KOPT-K1 (cell line): ENCODE results near the gene KRTDAP.

Experiments used
- H3K27ac ChIP-seq: fragments of 200-600 bp; sonication (generic); 2 replicates; pipeline ENCODE4 v1.5.1; 2016; ENCODE audit warnings: antibody characterized with exemption, mild to moderate bottlenecking, low read depth, low read length; ENCODE audit not compliant: poor library complexity, severe bottlenecking
- H3K36me3 ChIP-seq: fragments of 200-600 bp; sonication (generic); 2 replicates; pipeline ENCODE4 v1.5.1; 2017; ENCODE audit warnings: antibody characterized with exemption, mild to moderate bottlenecking, low read length, moderate library complexity; ENCODE audit not compliant: insufficient read depth
- H3K9me3 ChIP-seq: fragments of 200-600 bp; sonication (generic); 2 replicates; pipeline ENCODE4 v1.5.1; 2017; ENCODE audit warnings: antibody characterized with exemption, low read length, mild to moderate bottlenecking; ENCODE audit not compliant: insufficient read depth, poor library complexity, severe bottlenecking

The KRTDAP gene

DNA sequence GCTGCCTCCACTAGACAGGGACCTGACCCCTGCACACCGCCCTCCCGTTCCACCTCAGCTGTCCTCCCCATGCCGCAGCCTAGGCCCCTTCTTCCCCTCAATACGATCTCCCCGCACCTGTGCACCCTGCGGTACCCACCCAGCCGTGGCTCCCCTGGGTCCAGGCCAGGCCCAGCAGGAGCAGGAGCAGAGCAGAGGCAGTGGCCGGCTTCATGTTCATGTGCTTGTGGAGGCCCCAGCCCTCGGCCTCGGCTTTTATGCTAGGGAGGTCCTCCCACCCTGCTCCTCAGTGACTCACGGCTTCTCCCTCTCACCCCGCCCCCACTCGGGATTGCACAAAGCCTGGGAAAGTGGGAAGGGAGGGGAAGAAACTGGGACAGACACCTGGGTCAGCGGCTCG, 11.4 kb upstream of the KRTDAP start:
- Histone ChIP-seq H3K9me3 (no peaks in the 10 kb centered on the region), H3K27ac (no peak overlapping the region), H3K36me3 (no peaks in the 10 kb centered on the region)

DNA sequence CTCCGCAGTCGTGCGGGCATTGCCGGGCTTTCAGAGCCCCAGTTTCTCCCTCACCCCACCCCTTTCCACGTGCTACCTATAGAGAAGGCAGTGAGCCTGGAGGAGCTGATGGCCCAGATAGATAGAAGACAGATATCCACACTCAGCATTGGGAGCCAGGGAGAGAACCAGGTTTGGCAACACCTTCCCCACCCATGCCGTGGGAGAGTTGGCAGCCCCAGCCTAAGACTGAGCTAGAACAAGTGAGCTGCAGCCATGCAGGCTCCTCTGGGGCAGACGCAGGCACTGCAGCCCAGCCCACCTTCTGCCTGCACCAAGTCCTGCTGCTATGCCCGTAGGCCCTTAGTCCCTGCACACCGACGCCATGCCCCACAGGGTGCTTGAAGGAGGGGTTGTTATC, 10.3 kb upstream of the KRTDAP start:
- Histone ChIP-seq H3K36me3 (no peaks in the 10 kb centered on the region), H3K9me3 (no peaks in the 10 kb centered on the region), H3K27ac (no peak overlapping the region)

DNA sequence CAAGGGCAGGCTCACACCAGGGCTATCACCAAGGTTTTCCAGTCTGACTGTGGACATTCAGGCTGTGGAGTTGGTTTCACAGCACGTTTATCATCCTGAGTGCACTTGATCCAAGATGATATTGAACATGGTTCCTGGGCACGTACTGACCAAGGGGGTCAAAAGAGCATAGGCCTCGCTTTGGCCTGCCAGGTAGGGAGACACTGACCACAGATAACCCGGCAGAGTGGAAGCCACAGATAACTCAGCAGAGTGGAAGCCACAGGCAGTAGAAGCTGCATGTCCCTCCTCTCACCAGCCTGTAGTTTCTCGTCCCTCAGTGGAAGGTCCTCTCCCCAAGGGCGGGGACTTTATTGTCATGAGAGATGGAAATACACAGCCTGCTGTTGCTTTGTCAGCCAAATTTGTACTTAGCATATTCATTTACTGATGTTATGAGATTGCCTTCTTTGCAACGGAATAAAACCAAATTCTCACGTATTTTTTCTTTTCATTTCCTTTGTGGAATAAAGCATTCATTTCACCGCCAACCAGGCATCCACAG, 8.8 kb upstream of the KRTDAP start:
- no peak overlapping the region for H3K27ac ChIP-seq
- H3K36me3 ChIP-seq = no peaks in the 10 kb centered on the region
- H3K9me3 ChIP-seq = no peaks in the 10 kb centered on the region

DNA sequence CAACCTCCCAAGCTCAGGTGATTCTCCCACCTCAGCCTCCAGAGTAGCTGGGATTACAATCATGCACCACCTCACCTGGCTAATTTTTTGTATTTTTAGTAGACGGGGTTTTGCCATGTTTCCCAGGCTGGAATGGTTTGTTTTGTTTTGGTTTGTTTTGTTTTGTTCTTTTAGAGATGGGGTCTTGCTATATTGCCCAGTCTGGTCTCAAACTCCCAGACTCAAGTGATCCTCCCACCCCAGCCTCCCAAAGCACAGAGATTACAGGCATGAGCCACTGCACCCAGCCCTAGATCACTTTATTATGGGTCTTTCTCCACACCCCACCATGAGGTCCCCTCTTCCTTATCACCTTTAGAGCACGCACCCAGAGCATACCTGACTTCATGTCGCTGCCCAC, 8.0 kb upstream of the KRTDAP start:
- H3K9me3 ChIP-seq = no peaks in the 10 kb centered on the region
- H3K36me3 ChIP-seq = no peaks in the 10 kb centered on the region

DNA sequence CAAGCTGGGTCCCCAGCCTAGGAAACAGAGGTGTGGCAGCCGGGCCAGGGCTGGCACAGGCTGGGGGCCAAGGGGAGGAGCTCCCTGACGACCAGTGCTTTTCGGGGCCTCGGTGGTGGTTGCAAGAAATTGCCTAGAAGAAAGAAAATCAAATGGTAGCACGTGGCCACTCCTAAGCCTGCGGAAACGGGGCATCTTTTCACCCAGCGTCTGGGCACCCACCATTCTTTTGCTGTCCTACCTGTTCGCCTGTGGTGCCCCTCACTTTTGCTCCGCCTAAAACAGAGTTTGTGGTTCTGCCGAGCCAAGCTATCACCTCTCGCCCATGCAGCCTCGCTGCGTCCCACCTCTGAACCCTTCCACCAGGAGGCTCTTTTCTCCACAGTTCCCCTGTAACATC, 7.1 kb upstream of the KRTDAP start:
- Histone ChIP-seq H3K27ac (no peak overlapping the region), H3K9me3 (no peaks in the 10 kb centered on the region), H3K36me3 (no peaks in the 10 kb centered on the region)

More for the DNA sequence above, 8.0 kb upstream of the KRTDAP start:
- H3K27ac ChIP-seq = no peak overlapping the region

DNA sequence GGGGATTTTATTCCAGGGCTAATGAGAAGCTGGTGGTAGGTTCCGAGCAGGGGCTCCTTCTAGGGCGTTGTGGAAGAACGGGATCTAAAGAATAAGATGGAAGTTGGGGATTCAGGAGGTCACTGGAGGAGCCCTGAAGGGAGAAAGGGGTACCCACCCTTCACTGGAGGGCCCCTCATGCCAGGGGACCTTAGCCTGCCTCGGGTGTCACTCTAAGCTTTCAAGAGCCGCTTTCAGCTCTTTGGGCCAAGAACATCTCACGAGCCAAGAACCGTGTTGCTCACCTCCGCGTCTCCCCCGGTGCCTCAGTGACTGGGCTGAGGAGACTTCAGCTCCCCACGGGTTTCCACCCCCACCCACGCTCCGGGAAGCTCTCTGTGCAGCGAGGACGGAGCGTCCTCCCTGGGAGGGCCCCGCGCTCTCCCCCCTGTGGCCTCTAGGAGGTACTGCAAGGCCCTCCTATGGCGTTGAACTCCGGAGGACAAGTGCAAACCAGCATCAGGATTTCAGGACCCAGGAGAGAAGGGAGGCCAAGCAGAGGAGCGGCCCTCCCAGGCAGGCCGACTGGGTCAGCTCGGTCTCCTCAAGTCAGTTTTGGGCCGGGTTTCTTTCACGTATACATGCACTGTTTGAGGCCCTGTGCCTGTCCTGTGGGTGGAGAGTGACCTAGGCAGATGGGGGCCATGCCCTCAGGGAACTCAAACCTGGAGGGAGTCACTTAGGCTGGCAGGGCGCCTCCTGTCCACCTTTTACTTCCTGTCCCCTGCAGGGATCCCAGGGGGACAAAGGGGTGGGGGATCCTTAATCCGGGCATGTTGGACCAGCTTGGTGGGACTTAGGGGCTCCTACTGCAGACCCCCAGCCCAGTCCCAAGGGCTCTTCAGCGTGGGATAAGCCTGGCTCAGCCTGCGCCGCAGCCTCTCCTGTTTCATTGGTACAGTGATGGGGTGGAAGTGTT, 5.1 kb upstream of the KRTDAP start:
- no peaks in the 10 kb centered on the region for H3K36me3 ChIP-seq
- no peak overlapping the region for H3K27ac ChIP-seq
- no peaks in the 10 kb centered on the region for H3K9me3 ChIP-seq

DNA sequence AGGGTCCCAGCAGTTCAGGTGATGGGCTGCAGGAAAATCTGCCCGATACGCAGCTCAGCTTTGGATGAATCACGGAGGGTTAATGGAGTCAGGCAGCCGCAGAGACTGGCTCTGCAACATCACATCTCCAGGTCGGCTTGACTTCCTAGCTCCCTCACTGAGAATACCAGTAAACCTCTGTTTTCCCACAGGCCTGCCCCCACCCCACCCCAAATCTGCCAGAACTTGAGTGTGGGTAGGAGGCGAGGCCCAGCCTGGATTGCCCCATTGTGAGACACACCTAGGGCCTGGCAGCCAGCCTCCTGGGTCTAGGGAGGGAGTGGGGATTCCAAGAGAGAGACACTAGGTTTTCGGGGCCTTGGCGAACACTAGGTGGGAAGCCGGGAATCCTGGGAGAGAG, 3.7 kb upstream of the KRTDAP start:
- H3K36me3 ChIP-seq = no peaks in the 10 kb centered on the region
- H3K9me3 ChIP-seq = no peaks in the 10 kb centered on the region
- no peak overlapping the region for H3K27ac ChIP-seq

DNA sequence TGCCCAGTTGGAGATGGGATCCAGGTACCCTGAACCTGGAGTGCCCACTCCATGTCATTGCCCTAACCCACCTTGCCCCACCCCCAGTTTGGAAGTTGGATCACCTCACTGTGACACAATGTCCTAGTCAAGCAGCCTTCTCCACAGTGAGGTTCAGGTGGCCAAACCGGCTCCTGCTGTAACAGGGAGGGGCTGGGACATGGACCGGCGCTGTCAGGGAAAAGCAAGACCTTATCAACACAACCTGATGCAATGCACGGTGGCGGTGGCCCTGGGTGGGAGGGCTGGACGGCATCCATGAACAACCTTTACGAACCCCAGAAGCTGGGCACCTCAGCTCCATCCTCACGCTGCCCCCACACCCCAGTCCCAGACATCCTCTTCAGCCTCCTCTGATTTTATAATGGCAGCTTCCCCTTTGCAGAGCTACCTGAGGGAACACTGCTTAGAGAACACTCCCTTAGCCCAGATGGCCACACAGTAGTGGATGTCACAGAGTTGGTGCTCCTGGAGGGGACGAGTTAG, 1.6 kb upstream of the KRTDAP start:
- Histone ChIP-seq H3K36me3 (no peaks in the 10 kb centered on the region), H3K27ac (no peak overlapping the region), H3K9me3 (no peaks in the 10 kb centered on the region)

DNA sequence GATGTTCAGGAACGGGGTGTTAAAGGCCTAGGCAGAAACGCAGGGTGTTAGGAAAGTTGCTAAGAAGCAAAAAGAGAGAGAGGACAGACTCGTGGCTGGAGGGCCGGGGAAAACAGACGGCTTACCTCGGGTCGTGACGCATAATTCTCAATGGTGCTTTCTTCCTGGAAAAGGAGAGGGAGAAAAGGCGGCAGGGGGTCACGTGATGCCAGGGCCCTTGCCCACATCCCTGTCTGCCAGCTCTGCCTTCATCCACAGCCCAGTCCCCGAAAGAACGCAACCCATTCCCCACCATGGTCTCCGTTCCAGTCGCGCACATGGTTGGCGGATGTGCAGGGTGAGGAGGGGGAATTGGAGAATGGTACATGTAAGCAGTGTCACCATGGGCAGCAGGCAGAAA, 1.6 kb downstream of the KRTDAP start:
- Histone ChIP-seq H3K9me3 (no peaks in the 10 kb centered on the region), H3K27ac (no peak overlapping the region), H3K36me3 (no peaks in the 10 kb centered on the region)

DNA sequence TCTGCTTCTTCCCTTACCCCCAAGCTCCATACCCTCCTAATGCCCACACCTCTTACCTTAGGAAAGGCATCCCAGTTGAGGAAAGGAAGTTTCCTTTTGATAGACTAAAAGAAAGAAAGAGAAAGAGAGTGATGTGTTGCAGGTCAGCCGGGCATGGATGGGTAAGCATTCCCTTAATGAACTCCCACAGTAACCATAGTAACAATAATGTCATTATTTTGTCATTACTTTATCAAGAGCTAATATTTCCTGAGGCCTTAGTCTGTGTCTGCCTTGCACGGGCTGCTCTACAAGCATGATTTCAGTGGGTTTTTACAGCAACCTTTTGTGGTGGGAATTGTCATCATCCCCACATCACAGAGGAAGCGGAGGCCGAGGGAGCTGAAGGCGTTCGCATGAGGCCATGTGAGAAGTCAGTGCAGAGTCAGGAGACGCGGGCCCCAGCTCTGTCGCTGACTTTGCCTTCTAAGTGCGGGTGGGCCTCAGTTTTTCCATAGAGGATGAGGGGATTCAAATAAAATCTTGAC, 2.5 kb downstream of the KRTDAP start:
- H3K27ac ChIP-seq = no peak overlapping the region
- no peaks in the 10 kb centered on the region for H3K36me3 ChIP-seq
- no peaks in the 10 kb centered on the region for H3K9me3 ChIP-seq

DNA sequence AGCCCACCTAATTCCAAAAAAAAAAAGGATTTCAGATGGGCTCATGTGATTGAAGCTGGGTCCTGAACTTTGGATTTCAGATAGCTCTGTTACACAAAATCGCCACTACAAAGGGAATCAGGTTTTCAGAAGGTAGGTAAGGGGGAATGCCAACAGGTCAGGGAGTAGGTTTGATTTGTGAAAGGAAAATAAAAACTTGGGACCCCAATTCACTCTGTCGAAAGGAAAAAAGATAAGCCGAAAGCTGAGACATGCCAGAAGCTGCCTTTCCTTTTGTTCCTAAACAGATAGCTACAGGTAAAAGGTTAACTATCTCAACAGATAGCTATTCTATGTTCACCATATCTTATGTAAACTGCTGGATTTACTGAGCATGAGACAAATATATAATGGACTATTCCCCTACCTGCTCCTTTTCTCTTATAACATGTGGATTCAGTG, 4.0 kb downstream of the KRTDAP start:
- H3K27ac ChIP-seq = no peak overlapping the region
- no peaks in the 10 kb centered on the region for H3K36me3 ChIP-seq
- no peaks in the 10 kb centered on the region for H3K9me3 ChIP-seq

DNA sequence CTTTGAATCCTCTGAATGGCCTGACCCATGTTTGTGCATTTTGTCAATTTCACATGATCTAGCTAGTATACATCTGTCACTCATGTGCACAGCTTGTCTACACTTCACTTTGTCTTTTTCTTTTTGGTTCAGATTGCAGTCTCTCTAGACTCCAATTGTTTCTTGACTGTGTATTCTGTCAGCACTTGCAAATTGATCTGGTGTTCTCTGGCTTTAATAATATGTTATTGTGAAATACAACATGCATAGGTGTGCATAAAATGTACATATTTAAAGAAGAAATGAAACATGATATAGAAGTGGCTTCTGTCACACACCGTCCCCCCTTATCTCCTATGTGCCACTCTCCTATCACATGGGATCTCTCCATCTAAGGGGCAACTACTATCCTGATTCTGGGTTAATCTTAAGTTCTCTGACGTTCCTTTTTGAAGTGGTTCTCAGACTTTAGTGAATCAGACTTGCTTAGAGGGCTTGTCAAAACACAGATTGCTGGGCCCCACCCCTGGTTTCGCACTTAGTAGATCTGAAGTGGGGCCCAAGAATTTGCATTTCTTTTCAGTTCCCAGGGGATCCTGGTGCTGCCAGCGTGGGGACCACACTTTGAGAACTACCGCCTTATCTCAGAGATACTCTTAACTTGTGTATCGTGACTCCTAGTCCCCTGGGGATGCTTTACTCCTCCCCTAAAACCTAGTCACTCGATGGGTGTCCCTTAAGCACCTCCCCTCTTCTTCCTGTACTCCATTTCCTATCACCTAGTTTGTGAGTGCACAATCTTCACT, 5.8 kb downstream of the KRTDAP start:
- no peak overlapping the region for H3K27ac ChIP-seq
- H3K9me3 ChIP-seq = no peaks in the 10 kb centered on the region
- no peaks in the 10 kb centered on the region for H3K36me3 ChIP-seq

DNA sequence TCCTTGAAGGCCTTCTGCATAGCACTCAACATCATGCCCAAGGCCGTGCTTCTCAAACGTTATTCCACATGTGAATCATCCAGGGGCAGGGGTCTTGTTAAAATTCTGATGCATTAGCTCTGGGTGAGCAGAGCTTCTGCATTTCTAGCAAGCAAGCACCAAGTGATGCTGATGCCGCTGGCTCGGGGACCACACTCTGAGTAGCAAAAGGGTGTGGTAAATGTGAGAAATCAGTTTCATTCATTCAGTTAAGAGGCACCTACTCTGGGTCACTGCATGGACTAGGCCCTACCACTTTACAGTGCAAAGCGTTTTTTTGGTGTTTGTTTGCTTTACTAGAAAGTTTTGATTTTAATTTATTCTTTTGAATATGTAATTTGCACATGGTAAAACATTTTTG, 7.2 kb downstream of the KRTDAP start:
- H3K9me3 ChIP-seq = no peaks in the 10 kb centered on the region
- no peaks in the 10 kb centered on the region for H3K36me3 ChIP-seq
- no peak overlapping the region for H3K27ac ChIP-seq

DNA sequence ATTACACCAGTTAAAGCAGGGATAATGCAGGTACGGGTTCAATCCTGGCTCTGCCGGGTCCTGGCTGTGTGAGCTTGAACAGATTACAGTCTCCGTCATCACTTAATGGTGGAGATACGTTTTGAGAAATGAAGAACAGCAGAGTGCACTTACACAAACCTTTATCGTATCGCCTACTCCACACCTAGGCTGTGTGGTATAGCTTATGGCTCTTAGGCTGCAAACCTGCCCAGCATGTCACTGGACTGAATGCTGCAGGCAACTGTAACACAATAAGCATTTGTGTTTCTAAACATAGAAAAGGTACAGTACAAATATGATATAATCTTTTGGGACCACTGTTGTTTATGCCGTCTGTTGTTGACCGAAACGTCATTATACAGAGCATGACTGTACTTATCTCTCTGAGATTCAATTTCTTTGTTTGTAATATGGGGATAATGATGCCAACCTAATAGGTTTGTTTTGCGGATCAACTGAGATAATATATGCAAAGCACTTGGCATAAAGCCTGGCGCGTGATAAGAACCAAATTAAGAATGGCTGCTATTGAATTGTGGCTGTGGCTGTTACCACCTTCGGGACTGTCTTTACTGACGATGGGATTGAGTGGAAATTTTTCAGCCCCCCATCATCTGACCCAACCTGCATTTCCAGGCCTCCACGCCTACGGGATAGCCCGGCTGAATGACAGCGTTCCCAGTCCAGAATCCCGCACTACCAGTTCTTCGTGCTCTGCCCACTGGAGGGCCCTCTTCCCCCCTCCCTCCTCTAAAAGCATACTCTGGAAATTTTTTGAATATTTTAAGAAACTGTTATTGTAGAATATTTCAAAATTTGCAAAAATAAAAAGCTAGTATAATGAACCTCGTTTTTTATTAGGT, 11.2 kb downstream of the KRTDAP start:
- no peaks in the 10 kb centered on the region for H3K36me3 ChIP-seq
- no peaks in the 10 kb centered on the region for H3K9me3 ChIP-seq
- H3K27ac ChIP-seq = no peak overlapping the region
